HT1080 (cell line): ENCODE results near the gene MYO9B. TPM values are rescaled to one million over a fixed set of nuclear protein-coding genes. Genes with fewer than 3 reads are reported as not detected.
A peak's percentile ranks its signal among the peaks of the same experiment; 100 is the strongest.

ENCODE experiments used
- DNase-seq: peaks from one replicate; pipeline ENCODE4 v3.0.0-alpha.2; 2015; ENCODE audit warnings: low read depth
- total RNA-seq: library from RNA; depleted of rRNA; stranded (reverse); fragments of >200 nt; shearing (Covaris generic); gene quantifications from 2 replicates; pipeline ENCODE4 v1.2.3, GENCODE V29; 2014

MYO9B gene
- total RNA-seq, 1 experiment from 2014 or later: 30.8 TPM

GRCh38 chr19:17240062-17240752 lies 164.6 kb downstream of the MYO9B start:
- DNase-seq: no peak

GRCh38 chr19:17240826-17241399 lies 165.3 kb downstream of the MYO9B start:
- no peak for DNase-seq

- no peak for DNase-seq
Observed at GRCh38 chr19:17242431-17243208, 167.0 kb downstream of the MYO9B start.

- no peak for DNase-seq
Observed at GRCh38 chr19:17243211-17243829, 167.7 kb downstream of the MYO9B start.

GRCh38 chr19:17243830-17244617 lies 168.4 kb downstream of the MYO9B start:
- no peak for DNase-seq

GRCh38 chr19:17244618-17245534 lies 169.3 kb downstream of the MYO9B start:
- no peak for DNase-seq

GRCh38 chr19:17245535-17245984 lies 170.0 kb downstream of the MYO9B start, which contains the start of gene NR2F6:
NR2F6 (minus strand) TSS chr19:17245919; CDS start chr19:17245220, 699 bp downstream.
- no peak for DNase-seq

GRCh38 chr19:17246681-17247425 lies 171.3 kb downstream of the MYO9B start:
- DNase-seq: peak; percentile 41

- DNase-seq: no peak
Observed at GRCh38 chr19:17248011-17248776, 172.6 kb downstream of the MYO9B start.

- DNase-seq: no peak
Observed at GRCh38 chr19:17249887-17250548, 174.4 kb downstream of the MYO9B start.

- DNase-seq: peak; percentile 26
Observed at GRCh38 chr19:17254636-17255035, 179.1 kb downstream of the MYO9B start.

- DNase-seq: peak; percentile 48
Observed at GRCh38 chr19:17255150-17255621, 179.6 kb downstream of the MYO9B start.

- no peak for DNase-seq
Observed at GRCh38 chr19:17256130-17256529, 180.6 kb downstream of the MYO9B start.

GRCh38 chr19:17259118-17259780 lies 183.7 kb downstream of the MYO9B start:
- no peak for DNase-seq

GRCh38 chr19:17259934-17260333 lies 184.4 kb downstream of the MYO9B start:
- DNase-seq: no peak

GRCh38 chr19:17260842-17261325 lies 185.3 kb downstream of the MYO9B start:
- peak; percentile 80 for DNase-seq

- DNase-seq: no peak
Observed at GRCh38 chr19:17262557-17262956, 187.0 kb downstream of the MYO9B start.
